GM18520 (cell line): ENCODE measurements around the gene MSTO1.
A peak's percentile ranks its signal among the peaks of the same experiment; 100 is the strongest.
"Not testable (repeated sequence)": the region's sequence is repeated elsewhere in the genome, so short reads cannot be mapped to it uniquely, and the experiment has no call there.

Experiments used
- ATAC-seq: cut with Tn5 transposase; IDR thresholded peaks from one replicate; pipeline ENCODE4 v1.9.1; 2021; ENCODE audit not compliant: unreplicated experiment

Gene MSTO1

DNA sequence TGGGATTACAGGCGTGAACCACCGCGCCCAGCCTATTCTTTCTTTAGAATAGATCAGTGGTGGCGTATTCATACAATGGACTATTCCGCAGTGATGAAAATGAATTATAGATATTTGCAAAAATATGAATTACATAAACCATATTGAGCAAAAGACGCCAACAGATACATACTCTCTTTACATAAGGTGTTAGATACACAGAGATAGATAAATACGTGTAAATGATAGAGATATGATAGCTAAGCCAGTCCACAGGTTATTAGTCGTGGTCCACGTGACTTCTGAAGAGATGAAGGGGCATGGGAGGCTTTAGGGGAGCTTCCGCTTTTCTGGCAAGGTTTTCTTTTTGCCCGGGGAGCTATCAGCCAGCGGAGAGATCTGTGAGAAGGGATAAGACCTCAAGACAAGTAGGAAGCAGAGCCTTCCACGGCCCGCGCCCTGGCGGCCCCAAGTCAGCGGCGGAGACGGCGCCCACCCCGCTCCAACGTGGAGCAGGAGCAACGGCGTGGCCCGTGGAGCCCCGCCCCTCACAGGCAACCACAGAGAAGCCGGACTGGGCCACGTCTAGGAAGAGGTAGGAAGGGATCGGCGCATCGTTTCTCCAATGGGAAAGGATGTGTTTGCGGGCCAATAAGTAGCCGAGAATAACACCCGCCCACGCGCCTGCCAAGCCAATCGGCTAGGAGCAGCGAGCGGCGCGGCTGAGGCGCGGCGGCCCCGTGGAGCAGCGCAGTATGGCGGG is at the start of gene MSTO1:
MSTO1 (plus strand) TSS at position 704 of the 742 bp plus-strand sequence; CDS start at position 735, 31 bp downstream.
- ATAC-seq, result peak; percentile 92

DNA sequence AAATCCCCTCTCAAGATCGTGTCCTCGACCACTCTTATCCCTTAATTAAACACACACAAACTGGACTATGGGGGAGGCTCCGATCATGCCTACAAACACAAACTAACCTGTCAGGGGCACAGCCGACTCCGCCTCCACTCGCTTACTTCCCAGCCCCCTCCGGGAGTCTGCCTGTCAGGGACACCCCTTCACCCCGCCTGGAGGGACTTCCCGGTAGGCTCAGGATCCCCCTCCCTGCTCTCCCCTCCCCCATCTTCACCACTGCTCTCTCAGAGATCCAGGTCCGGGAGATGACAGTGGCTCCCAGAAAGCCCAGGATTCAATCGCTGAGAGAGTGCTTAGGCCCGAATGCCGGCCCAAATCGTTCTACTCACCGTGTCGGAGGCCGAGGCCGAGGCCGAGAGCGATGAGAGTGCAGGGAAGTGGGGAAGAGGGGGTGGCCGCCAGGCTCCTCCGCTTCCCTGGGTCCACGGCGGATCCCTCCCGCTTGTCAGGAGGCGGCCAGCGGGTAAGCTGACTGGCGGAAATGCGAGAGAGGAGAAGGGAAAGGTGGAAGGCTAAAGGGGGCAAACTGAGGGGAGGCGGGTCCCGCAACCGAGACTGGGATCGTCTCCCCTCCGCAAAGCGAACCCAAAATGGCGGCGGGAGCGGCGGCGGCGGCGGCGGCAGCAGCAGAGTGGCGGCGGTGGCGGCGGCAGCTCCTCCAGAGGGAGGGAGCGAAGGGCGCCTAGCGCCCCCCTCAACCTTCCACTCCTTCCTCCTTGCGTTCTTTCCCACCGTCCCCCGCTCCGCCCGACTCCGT is 48.0 kb upstream of the MSTO1 start:
- ATAC-seq, result not testable (repeated sequence)

DNA sequence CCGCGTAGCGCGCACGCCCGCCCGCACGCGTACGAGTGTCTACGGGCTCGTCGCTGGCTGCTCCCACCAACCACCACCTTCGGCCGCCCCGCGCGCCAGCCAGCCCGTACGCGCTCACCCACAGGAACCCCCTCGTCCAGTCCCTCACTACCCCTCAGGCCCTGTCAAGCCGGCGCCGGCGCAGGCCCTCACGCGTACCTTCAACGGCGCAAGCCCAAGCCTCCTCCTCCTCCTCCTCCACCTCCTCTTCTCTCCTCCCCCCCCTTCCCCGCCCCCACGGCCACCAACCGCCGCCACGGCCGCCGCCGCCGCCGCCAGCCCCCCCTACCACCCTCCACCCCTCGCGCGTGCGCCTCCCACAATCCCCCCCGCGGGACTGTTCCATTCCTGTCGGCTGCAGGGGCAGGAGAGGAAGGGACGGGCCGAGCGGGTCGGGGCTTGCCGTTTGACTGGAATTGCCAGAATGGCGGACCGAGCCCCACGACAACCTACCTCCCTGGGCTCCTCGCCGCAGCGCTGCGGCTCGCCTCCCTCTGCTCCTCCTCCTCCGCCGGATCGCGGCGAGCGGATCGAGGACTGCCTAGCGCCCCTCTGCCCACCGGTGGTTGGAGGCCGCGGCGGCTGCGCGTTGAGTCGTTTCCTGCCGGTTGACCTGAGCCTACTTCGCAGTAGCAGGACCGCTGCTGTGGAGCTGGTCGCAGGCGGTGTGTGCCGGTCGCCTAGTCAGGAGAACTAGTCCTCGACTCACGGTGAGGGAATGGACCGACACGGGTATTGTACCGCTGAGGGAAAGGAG is 47.2 kb upstream of the MSTO1 start, which contains the start of gene ASH1L:
ASH1L (minus strand) TSS at position 223 of the 796 bp plus-strand sequence. CDS start 41,284 bp downstream, outside the sequence.
- ATAC-seq, result peak; percentile 65

DNA sequence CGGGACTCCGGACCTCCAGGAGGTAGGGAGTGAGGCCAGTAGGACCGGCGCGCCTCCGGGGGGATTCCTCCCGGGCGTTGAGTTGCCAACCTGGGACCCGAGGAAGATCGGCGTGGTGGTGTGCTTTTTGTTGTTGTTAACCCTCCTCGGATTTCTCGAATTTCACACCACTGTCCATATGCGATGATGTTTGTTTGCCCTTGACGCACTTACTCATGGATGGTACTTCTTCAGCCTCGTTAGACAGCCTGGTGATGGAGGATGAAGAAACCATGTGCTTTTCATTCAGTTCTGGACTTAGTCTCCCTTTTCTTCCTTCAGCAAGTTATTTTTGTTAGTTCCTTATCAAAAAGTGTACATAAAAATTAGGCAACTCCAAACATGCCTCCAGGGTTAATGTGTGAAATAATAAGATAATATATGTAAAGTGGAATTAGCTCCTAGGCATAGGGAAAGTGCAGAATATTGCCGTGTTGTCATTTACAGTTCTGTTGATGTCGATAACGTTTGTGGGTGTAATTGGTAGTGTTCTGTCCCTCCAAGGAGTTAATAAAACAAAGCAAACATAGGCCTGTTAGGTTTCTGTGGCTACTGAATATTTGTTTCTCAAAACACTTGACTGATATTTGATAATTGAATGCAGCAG is 46.5 kb upstream of the MSTO1 start:
- not testable (repeated sequence) for ATAC-seq

DNA sequence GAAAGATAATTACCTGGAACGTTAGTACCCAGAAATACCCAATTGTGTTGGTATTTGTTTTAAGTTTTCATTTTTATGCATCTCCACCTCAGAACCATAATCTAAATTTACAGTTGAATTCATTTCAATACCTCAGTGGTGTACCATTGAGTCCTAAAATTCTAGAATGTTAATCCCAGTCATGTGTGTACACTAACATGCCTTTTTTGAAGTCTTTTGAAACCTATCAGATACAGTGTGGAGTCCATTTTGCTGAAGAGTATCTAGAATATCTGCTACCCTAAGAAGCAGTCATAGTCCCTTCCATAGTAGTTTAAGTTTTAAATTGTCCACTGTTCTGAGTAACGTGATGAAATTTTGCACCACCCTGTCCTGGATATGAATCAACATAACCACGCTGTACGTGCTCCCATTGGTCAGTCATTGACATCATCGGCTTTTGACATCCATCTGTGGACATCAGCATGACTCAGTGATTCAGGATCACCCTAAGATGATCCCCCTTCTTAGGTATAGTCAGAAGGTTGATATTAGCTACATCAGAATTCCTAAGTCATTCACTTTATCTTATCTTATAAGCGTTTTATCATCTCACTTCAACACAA is 39.9 kb upstream of the MSTO1 start:
- ATAC-seq, result no peak

DNA sequence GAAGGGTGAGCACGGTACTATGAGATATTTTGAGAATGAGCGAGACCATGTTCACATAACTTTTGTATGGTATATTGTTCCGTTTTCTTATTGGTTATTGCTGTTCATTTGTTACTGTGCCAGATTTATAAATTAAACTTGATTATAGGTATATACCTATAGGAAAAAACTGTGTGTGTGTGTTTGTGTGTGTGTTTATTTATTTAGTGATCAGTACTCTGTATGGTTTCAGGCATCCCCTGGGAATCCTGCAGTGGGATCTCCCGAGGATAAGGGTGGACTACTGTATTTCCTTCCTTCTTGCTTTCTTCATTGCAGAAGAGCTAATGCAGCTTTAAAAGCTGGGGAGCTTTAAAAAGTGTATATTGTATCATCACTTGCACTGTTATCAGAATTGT is 39.4 kb upstream of the MSTO1 start:
- no peak for ATAC-seq

DNA sequence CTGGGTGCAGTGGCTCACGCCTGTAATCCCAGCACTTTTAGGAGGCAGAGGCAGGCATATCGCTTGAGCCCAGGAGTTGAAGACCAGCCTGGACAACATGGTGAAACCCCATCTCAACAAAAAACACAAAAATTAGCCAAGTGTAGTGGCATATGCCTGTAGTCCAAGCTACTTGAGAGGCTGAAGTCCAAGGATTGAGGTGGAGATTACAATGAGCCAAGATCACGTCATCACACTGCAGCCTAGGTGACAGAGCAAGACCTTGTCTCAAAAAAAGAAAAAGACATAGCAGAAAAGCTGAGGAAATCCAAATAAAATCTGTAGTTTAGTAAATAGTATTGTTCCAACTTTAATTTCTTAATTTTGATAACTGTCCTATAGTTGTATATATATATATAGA is 35.9 kb upstream of the MSTO1 start:
- no peak for ATAC-seq

DNA sequence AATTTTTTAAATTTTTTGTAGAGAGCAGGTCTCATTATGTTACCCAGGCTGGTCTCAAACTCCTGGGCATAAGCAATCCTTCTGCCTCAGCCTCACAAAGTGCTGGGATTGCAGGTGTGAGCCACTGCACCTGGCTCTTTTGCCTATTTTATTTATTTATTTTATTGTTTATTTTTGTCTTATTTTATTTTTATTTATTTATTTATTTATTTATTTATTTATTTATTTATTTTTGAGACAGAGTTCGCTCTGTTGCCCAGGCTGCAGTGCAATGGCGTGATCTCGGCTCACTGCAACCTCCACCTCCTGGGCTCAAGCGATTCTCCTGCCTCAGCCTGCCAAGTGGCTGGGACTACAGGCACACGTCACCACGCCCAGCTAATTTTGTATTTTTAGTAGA is 34.4 kb upstream of the MSTO1 start:
- not testable (repeated sequence) for ATAC-seq

DNA sequence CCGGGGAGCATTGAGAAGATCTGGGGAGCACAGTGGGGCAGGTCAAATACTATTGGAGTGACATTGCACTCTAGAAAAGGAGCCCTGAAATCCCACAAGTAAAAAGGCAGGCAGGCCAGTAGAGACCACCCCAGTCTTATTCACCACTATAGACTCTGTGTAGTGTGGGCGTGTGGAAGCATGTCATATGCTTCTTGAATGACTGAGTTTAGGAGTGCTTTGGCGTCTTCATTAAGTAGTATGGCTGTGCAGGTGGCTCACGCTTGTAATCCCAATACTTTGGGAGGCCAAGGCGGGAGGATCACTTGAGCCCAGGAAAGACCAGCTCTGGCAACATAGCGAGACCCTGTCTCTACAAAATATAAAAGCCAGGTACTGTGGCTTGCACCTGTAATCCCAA is 26.2 kb upstream of the MSTO1 start:
- not testable (repeated sequence) for ATAC-seq

DNA sequence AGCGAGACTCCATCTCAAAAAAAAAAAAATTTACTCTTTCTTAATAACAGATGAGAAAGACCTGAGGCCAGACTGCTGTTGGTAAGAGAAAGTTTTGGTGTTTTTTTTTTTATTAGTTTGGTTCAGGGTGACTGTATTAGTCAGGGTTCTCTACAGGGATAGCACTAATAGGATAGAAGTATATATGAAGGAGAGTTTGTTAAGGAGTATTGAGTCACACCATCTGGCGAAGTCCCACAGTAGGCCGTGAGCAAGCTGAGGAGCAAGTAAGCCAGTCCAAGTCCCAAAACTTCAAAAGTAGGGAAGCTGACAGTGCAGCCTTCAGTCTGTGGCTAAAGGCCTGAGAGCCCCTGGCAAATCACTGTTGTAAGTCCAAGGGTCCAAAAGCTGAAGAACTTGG is 20.7 kb upstream of the MSTO1 start:
- ATAC-seq, result not testable (repeated sequence)

DNA sequence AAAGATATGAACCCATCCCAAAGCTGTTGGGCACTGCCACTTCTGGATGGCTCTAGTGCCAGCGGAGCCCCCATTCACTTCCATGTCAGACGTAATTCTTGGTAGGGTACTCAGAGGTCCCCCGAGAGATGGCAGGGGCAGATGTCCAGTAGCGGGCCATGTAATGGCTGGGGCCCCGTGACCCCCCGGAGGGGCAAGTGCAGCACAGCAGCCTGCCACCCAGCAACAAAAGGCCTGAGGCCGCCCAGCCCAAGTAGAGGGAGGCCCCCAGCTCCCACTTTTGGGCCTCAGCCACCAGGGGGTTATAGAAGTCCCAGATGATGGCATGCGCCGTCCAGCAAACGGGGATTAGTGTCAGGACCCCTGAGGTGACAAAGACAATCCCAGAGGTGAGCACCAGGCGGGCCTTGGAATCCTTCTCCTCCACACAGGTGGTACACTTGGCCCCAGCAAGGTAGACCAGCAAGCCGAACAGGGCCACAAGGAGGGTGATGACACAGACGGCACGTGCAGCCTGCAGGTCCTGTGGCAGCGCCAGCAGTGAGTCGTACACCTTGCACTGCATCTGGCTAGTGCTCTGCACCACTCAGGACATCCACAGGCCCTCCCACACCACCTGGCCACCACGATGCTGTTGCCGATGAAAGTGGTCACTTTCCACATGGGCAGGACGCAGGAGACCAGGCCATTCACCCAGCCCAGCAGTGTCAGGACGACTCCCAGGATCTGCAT is 19.3 kb upstream of the MSTO1 start:
- not testable (repeated sequence) for ATAC-seq

DNA sequence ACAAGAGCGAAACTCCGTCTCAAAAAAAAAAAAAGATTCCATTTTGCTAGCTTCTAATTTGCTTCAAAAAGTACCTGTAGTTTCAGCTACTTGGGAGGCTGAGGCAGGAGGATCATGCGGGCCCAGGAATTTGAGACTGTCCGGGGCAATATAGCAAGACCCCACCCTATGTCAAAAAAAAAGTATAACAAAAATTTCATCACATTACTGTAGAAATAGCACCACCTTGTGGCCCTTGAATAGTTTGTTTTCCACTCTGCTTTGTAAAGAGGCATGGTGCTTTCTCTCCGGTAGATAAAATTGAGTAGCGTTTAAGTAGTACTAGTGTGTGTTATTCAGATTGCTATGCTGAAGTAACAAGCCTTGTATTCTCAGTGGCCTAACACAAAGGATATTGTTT is 18.2 kb upstream of the MSTO1 start:
- no peak for ATAC-seq

DNA sequence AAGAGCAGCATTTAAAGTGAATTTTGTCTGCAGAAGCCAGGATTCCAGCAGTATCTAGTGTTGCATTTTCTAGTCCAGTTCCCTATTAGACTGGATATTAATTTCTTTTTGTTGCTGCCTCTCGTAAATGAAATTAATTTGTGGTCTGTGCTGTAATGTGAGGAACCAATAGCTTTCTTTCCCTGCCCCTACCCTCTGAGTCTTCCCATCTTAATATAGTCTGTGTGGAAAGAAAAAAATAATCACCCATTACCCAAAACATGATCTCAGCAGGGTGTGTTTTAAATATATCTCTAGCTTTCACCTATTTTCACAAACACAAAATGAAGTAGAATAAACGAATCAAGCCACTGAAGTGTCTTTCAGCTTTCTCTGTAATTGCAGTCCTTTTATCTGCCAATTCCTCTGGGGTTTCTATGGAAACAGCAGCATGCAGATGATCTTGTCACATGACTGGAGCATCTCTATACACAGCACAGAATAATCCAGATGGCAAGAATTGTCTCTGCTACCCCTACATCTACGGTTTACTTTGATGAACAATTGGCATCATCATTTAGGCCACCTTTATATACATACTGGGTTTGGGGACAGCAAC is 14.0 kb upstream of the MSTO1 start:
- ATAC-seq, result not testable (repeated sequence)

DNA sequence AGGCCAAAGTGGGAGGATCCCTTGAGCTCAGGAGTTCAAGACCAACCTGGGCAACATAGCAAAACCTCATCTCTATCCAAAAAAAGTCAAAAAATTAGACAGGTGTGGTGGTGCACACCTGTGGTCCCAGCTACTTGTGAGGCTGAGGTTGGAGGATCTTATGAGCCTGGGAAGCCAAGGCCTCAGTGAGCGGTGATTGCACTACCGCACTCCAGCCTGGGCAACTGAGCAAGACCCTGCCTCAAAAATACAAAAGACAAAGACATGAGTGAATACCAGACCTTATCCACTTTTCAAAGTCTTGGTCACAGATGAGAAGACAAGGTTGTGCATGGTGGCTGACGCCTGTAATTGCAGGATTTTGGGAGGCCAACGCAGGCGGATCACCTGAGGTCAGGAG is 13.2 kb upstream of the MSTO1 start:
- ATAC-seq, result no peak

DNA sequence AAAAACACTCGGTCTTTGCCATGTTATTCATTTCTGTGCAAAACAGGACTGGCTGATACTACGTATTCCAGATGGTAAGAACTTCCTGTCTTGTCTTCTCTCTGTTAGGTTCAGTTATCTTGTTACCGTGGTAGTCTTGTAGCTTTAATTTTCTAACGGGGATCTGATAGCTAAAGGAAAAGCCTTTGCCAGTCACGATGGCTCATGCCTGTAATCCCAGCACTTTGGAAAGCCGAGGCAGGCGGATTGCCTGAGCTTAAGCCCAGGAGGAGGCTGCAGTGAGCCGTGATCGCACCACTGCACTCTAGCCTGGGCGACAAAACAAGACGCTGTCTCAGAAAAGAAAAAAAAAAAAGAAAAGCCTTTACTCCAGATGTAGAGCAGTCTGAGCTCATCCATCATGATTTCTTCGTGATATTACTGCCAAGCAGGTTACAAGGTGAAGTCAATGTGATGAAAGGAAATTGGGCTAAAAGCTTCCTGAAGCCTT is 11.1 kb upstream of the MSTO1 start:
- ATAC-seq, result no peak

DNA sequence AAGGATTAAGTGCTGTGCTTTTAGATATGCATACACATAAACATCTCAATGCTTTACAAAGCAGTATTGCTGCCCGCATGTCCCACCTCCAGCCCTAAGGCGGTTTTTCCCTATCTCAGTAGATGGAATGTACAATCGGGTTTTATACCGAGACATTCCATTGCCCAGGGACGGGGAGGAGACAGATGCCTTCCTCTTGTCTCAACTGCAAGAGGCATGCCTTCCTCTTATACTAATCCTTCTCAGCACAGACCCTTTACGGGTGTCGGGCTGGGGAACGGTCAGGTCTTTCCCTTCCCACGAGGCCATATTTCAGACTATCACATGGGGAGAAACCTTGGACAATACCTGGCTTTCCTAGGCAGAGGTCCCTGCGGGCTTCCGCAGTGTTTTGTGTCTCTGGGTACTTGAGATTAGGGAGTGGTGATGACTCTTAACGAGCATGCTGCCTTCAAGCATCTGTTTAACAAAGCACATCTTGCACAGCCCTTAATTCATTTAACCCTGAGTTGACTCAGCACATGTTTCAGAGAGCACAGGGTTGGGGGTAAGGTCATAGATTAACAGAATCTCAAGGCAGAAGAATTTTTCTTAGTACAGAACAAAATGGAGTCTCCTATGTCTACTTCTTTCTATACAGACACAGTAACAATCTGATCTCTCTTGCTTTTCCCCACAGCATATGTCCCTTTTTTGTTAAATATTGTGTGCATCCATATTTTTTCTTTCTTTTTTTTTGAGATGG is 10.0 kb upstream of the MSTO1 start:
- not testable (repeated sequence) for ATAC-seq

DNA sequence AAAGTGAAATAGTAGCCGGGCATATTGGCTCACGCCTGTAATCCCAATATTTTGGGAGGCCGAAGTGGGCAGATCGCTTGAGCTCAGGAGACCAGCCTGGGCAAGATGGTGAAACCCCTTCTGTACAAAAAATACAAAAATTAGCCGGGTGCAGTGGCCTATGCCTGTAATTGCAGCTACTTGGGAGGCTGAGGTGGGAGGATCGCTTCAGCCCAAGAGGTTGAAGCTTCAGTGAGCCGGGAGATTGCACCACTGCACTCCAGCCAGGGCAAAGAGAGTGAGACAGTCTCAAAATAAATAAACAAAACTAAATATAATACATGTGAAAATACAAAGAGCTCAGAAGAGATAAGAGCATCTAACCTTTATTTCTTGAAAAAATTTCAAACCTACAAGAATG is 2.3 kb upstream of the MSTO1 start:
- no peak for ATAC-seq

DNA sequence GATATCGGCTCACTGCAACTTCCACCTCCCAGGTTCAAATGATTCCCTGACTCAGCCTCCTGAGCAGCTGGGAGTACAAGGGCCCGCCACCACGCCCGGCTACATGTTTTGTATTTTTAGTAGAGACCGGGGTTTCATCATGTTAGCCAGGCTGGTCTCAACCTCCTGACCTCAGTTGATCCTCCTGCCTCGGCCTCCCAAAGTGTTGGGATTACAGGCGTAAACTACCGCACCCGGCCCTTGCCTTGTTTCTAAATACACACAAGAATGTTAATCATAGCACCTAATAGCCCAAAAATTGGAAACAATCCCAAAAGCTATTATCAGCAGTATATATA is 1.2 kb upstream of the MSTO1 start:
- no peak for ATAC-seq

DNA sequence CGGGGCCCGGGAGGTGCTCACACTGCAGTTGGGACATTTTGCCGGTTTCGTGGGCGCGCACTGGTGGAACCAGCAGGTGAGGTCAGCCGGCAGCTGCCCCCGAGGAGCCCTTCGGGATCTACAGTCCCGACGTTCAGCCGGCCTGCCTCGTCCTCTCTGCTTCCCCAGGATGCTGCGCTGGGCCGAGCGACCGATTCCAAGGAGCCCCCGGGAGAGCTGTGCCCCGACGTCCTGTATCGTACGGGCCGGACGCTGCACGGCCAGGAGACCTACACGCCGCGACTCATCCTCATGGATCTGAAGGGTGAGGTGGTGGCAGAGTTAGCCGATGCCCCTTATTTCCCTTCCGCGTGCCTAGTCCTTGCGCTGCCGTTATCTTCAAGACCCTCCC is 234 bp downstream of the MSTO1 start:
- ATAC-seq, result not testable (repeated sequence)
